Measurements from ENCODE around the gene ARAP1.

The ARAP1 gene

GRCh38 chr11:72680624-72681158, 71.5 kb downstream of the ARAP1 start:
- DNase-seq = no peak

GRCh38 chr11:72679869-72680268, 72.3 kb downstream of the ARAP1 start:
- DNase-seq = no peak

GRCh38 chr11:72678524-72678923, 73.7 kb downstream of the ARAP1 start:
- DNase-seq = no peak

DNA sequence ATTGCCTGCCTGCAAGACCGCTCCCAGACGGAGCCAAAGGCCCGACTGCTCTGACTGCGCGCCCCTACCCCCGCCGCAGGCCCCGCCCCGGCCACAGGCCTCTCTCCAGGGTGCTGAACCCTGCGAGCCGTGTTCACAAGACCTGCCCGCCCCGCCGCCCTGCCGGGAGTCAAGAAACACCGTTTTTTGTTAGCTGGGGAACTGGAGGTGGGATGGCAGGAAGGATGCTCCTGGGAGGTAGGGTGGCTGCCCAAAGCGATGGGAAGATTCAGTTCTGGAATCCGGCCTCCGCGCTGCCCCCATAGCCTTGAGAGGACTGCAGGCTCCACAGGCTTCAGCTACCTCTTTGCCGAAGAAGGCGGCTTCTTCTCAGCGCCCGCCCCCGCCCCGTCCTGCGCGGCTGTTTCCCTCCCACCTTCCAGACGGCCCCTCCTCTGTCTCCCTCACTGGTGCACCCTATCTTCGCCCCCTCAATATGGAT, 75.3 kb downstream of the ARAP1 start:
- peak; percentile 58 to 60 for DNase-seq

- no peak for DNase-seq
Measured at GRCh38 chr11:72675221-72675620, 77.0 kb downstream of the ARAP1 start.

DNA sequence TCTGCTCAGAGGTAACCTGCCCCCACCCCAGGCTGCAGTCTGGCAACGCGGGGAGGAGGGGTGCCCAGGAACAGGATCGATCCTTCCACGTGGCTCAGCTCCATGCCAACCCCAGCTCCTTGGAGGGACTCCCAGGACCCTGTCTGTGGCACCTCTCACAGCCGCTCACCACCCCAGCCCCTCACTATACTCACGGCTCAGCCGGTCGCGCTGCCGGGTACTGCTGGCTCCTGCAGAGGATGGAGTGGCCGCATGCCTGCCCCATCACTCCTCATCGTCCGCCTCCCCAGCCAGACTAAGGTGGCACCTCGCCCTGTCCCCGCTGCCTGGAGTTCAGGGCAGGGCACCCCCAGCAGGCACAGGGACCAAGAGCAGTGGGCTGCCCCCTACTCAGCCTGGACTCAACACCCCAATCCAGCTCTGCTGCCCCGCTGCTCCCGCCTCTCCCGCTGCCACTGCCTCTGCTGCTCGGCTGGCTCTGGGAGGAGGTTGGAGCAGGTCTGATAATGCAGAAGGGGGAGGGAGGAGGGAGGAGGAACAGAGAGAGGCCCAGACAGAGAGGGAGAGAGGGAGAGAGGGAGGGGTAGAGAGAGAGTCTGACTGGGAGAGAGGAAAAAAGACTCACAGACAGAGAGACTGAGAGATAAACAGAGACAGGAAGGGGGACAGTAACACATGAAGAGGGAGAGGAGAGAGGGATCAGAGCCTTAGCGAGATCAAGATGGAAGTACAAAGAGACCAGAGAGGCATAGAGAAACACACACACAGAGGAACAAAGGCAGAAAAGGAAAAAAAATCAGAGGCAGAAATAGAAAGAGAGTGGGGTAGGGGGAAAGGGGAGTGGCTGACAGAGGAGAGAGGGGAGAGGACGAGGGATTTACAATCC, 78.0 kb downstream of the ARAP1 start, which contains the start of gene PDE2A:
Gene PDE2A (minus strand): TSS at position 480 of the 886 bp plus-strand sequence. CDS start 215 bp downstream, at position 265.
- no peak for DNase-seq

GRCh38 chr11:72673284-72673942, 78.8 kb downstream of the ARAP1 start:
- DNase-seq = no peak

DNA sequence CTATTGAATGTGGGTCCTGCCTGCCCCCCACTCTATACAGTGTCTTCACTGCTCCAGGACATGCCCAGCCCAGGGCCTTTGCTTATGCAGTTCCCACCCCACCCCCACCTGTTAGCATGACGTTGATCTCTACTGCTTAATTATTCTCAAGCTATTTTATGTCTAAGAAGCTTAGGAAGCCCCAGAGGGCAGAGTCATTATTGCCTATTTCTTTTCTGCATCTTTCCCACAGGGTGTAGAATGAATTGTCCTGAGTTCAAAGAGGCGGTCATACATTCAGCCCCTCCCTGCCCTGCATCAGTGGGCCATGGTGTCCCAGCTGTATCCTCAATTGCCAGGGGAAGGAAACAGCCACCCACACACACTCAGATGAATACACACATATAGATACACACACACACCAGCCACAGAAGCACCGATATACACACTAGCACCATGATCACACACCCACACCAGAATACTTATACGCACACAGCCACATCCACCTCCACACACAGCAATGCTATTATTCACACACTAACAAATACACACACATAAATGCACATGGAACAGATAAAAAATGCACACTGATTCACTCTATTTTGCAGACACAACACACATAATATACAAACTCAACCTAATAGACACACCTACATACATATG, 79.5 kb downstream of the ARAP1 start:
- no peak for DNase-seq

DNA sequence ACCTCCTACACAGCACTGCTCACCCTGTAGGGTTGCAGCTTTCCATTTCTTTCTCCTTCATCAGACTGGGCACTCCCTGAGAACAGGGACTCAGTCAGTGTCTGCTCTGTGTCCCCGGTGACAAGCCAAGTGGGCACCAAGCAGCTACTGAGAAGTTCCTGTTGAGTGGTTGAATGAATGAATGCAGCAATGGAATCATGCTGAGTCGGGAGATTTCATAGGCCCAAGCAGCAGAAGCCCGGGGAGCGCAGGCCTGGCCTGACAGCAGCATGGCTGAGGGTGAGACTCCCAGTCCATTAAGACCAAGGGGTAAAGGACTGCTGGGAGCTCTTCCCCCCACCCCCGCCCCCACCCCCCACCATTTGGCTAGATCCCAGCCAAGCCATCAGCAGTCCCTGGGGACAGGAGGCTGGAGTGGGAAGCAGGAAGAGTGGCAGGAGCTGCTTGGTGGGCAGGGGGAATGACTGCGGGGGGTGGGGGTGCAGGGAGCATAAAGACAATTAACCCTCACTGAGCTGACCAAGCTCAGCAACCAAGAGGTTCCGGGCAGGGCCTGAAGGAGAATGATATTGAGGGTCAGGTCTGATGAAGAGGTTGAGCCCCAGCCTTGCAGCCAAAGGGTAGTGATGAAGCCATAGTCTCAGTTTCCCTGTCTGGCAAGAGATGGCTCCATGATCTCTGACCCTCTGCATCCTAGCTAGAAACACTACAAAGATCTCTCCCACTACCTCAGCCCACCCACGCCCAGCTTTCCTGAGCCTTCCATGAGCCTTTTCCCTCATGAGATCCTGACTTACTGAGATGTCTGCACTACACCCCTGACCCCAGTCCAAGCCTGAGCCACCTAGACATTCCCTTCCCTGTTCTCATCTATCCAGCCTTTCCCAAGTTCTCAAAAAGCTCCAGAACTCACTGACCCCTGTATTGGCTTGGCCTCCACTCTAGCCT, 80.8 kb downstream of the ARAP1 start:
- no peak for DNase-seq

DNA sequence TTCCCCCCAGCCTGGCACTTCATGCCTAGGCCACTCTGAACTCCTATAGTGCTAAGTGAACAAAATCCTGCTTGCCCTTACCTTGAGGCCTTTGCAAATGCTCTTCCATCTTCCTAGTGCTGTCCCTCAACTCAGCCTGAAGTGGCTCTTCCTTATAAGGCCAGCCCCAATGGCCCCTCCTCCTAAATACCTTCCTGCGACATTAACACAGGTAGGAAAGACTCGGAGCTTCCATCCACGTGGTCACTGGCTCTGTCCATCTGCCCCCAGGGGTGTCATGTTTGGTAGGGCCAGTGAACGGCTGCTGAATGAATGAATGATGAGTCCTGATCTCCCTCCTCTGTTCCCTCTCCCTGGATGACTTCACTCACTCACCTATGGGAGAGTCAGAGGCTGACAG, 82.2 kb downstream of the ARAP1 start:
- DNase-seq = no peak

DNA sequence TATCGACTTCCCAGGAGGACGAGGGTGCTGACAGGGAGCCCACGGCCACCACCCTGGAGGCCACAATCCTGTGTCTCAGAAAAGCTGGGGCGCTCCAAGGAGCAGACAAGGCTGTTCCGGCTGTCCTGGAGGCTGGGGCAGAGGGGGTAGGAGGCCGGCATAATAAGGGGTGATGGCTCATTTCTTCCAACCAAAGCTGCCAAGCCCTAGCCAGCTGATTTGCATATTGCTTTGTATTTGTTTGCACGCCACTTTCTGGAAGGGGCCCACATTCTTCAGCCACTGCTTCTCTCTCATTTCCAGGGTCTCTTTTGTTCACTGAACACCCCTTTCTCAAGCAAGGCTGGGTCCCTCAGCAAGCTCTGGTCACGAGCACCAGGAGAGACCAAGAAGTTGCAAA, 82.7 kb downstream of the ARAP1 start:
- no peak for DNase-seq

- no peak for DNase-seq
Measured at GRCh38 chr11:72668629-72669347, 83.4 kb downstream of the ARAP1 start.

GRCh38 chr11:72665911-72666472, 86.2 kb downstream of the ARAP1 start:
- no peak for DNase-seq

DNA sequence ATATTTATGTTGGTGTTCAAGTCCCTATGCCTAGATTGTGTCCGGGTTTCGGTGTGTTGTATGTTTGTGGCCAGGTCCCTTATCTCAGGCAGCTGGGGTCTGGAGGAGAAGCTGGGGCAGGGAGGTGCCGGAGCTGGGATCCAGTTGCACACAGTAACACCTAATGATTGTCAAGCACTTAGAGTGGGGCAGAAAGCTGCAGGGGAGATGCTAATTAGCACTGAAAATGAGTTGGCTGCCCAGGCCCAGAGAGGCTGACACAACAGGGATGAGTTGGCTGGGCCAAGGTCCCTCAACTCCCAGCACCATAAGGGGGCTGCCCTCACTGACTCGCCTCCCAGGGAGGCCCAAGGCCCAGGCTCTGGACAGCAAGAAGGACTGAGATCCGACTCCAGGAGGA, 90.2 kb downstream of the ARAP1 start:
- DNase-seq = no peak

- DNase-seq = no peak
Measured at GRCh38 chr11:72661486-72661885, 90.7 kb downstream of the ARAP1 start.

DNA sequence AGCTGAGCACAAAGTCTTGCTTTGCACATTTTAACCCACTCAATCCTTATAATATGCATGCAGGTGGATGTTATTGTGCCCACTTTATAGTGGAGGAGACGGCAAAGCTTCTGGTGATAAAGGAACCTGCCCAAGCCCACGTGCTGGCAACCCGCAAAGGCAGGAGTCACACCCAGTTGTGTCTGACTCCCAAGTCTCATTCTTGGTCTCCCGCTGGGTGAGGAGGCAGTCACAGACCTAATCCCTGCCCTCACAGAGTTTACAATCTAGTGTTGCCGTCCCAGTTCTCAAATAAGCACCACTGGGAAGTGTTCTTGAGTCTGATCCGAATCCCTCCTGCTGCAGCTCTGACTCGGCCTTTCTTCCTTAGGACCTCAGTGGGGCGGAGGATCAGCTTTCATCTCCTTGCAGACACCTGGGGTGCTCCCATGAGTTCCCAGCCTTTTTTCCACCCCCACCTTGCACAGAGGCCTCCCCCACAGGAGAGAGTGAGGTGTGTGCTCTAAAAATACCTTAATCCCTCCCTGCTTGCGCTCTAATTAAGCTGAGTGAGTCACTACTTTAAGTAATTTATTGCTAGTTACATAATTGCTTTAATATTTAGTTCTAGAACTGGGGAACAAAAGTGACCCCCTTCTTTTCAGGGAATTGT, 93.1 kb downstream of the ARAP1 start:
- no peak for DNase-seq

- DNase-seq = no peak
Measured at GRCh38 chr11:72657411-72658100, 94.7 kb downstream of the ARAP1 start.

DNA sequence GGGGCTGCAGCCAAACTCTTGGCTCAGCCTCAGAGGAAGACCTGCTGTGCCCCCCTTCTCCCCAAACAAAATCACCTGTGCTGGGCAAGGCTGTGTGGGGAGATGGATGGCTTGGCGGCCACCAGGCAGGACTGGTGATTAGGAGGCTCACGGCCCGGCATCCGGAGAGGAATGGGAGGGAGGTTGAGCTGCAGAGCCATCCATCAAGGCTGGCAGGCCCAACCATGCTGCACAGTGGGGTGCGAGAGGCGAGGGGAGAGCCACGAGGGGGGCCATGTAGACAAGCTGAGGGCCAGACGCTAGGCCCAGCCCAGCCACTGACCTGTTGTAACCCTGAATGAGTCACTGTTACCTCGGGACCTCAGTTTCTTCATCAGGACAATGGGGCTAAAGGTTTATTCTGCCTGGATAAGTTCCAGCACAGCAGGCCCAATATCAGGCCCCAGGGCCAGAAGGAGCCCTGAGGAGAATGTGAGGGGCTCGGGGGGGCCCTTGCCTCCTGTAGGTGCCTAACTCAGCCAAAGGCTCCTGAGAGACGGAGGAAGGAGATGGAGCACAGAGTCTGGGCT, 96.2 kb downstream of the ARAP1 start:
- no peak for DNase-seq

DNA sequence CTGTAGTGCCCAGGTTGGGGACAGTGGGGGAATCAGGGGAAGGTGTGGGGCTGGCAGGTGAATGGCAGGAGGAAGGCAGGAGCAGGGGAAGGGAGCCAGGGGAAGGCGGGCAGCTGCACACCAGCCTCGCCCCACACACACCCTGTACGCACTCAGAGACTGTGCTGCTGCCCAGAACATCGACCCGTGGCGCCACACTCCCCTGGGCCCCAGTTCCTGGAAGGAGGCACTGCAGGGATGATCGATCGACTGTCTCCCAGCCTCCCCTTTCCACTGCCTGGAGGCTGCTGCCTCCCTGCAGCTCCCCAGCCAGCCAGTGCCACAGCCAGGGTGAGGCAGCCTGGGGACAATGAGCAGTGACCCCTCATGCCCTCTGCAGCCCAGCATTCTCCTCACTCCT, 97.2 kb downstream of the ARAP1 start:
- no peak for DNase-seq

GRCh38 chr11:72653649-72654048, 98.6 kb downstream of the ARAP1 start:
- no peak for DNase-seq

Measured in activated CD4-positive, alpha-beta T cell treated with anti-CD3 and anti-CD28 coated beads, Interleukin-2, amount 50 U/mL, for 4 hours (primary cell).